Measurements from ENCODE around the gene RAP2B. TPM values are rescaled to one million over a fixed set of nuclear protein-coding genes. Genes with fewer than 3 reads are reported as not detected.

The RAP2B gene
- polyA plus RNA-seq, 1 of the 3 experiments (the other 2 are of a cell fraction) = 7.3 TPM

DNA sequence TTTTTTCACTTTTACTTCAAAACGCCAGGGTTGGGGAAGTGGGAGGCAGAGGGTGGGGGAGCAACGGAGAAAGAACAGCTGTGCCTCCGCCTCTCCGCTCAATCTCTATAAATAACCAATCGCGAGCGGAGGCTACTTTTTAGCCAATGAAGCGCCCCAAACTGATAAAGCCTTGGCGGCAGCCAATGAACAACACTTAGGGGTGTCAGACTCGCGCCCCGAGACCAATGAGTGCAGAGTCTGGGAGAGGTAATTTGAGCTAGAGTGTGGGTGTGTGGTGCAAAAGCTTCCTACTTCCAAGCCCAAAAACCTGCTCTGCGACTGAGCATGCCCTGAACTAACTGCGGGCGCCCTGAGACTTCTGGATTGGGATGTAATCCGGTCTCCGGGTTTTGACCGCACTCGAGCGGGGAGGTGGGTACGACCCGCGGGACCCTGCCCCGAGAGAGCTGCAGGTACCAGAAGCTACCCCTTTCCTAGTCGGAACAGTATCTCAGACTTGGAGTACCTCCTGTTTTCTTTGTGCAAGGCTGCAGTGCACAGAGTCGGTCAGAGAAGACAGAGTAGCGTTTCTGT, 800 bp upstream of the RAP2B start (continued):
- TF ChIP-seq, protein P1, sequence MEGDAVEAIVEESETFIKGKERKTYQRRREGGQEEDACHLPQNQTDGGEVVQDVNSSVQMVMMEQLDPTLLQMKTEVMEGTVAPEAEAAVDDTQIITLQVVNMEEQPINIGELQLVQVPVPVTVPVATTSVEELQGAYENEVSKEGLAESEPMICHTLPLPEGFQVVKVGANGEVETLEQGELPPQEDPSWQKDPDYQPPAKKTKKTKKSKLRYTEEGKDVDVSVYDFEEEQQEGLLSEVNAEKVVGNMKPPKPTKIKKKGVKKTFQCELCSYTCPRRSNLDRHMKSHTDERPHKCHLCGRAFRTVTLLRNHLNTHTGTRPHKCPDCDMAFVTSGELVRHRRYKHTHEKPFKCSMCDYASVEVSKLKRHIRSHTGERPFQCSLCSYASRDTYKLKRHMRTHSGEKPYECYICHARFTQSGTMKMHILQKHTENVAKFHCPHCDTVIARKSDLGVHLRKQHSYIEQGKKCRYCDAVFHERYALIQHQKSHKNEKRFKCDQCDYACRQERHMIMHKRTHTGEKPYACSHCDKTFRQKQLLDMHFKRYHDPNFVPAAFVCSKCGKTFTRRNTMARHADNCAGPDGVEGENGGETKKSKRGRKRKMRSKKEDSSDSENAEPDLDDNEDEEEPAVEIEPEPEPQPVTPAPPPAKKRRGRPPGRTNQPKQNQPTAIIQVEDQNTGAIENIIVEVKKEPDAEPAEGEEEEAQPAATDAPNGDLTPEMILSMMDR (IDR thresholded peaks at IDR 0.05) = no peak
- TF ChIP-seq FOXJ3 (CRISPR knock-in tag; IDR thresholded peaks at IDR 0.05) (no peak), RFX5 (IDR thresholded peaks at IDR 0.05; ENCODE audit: low read length) (peak; percentile 89), GABPA (IDR thresholded peaks at IDR 0.05; ENCODE audit: low read depth) (no peak), YY1 (IDR thresholded peaks at IDR 0.05; ENCODE audit: low read depth) (no peak), RCOR1 (IDR thresholded peaks at IDR 0.05; ENCODE audit: low read length) (no peak), TCF12 (IDR thresholded peaks at IDR 0.05) (peak; percentile 61)

DNA sequence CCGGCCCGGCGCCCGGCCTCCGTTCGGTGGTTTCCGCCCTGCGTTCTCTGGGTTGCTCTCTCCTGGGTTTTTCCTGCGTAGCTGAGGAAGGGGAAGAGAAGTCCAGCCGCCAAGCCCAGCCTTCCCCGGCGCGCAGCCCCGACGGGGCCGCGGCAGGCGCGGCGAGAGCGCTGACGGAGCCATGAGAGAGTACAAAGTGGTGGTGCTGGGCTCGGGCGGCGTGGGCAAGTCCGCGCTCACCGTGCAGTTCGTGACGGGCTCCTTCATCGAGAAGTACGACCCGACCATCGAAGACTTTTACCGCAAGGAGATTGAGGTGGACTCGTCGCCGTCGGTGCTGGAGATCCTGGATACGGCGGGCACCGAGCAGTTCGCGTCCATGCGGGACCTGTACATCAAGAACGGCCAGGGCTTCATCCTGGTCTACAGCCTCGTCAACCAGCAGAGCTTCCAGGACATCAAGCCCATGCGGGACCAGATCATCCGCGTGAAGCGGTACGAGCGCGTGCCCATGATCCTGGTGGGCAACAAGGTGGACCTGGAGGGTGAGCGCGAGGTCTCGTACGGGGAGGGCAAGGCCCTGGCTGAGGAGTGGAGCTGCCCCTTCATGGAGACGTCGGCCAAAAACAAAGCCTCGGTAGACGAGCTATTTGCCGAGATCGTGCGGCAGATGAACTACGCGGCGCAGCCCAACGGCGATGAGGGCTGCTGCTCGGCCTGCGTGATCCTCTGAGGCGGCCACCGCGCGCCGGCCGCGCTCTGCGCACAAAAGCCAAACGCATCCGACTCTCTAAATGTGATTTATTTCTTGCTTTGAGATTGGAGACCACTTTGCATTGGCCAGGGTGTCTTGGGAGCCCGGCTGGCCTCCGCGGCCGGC, 727 bp downstream of the RAP2B start:
- Histone ChIP-seq H3K27ac (ENCODE audit: low read depth in 2 of 2, low read length in 1 of 2) (peak overlapping the region; percentile 69 to 71), H3K4me1 (ENCODE audit: control insufficient read depth in 1 of 2, insufficient read depth in 2 of 2, low read depth in 1 of 2, low read length in 1 of 2) (peaks cover 4 to 14% of the 10 kb centered on the region in 2 experiments), H3K36me3 (replicated peaks in 1 of 2; ENCODE audit: control insufficient read depth in 1 of 2, insufficient read depth in 2 of 2, low read length in 1 of 2) (peaks cover 12 to 37% of the 10 kb centered on the region in 2 experiments), H3K9me2 (no peaks in the 10 kb centered on the region), H4K20me1 (ENCODE audit: insufficient read depth) (peaks cover 48% of the 10 kb centered on the region), H3K4me2 (peak overlapping the region; percentile 88), H2AFZ (ENCODE audit: low read depth) (no peak overlapping the region), H3F3A (replicated peaks; ENCODE audit: insufficient read depth) (peaks cover 30% of the 10 kb centered on the region), H3K9ac (peak overlapping the region; percentile 91), H3K9me3 (no peaks in the 10 kb centered on the region), H3K4me3 (ENCODE audit: low read depth in 2 of 2, low read length in 1 of 2) (peak overlapping the region; percentile 95 to 96), H3K79me2 (ENCODE audit: insufficient read depth) (peaks cover 57% of the 10 kb centered on the region), H3K27me3 (ENCODE audit: insufficient read depth) (no peaks in the 10 kb centered on the region)
- no peak for TF ChIP-seq EP300 (IDR thresholded peaks at IDR 0.05; ENCODE audit: borderline replicate concordance in 1 of 2, low read depth in 1 of 2, low read length in 1 of 2)
- TF ChIP-seq FOXM1 (IDR thresholded peaks at IDR 0.05; ENCODE audit: low read depth) = no peak
- TF ChIP-seq, protein P2, sequence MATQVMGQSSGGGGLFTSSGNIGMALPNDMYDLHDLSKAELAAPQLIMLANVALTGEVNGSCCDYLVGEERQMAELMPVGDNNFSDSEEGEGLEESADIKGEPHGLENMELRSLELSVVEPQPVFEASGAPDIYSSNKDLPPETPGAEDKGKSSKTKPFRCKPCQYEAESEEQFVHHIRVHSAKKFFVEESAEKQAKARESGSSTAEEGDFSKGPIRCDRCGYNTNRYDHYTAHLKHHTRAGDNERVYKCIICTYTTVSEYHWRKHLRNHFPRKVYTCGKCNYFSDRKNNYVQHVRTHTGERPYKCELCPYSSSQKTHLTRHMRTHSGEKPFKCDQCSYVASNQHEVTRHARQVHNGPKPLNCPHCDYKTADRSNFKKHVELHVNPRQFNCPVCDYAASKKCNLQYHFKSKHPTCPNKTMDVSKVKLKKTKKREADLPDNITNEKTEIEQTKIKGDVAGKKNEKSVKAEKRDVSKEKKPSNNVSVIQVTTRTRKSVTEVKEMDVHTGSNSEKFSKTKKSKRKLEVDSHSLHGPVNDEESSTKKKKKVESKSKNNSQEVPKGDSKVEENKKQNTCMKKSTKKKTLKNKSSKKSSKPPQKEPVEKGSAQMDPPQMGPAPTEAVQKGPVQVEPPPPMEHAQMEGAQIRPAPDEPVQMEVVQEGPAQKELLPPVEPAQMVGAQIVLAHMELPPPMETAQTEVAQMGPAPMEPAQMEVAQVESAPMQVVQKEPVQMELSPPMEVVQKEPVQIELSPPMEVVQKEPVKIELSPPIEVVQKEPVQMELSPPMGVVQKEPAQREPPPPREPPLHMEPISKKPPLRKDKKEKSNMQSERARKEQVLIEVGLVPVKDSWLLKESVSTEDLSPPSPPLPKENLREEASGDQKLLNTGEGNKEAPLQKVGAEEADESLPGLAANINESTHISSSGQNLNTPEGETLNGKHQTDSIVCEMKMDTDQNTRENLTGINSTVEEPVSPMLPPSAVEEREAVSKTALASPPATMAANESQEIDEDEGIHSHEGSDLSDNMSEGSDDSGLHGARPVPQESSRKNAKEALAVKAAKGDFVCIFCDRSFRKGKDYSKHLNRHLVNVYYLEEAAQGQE (IDR thresholded peaks at IDR 0.05; ENCODE audit: low read depth, low read length) = no peak
- TF ChIP-seq, protein P3, sequence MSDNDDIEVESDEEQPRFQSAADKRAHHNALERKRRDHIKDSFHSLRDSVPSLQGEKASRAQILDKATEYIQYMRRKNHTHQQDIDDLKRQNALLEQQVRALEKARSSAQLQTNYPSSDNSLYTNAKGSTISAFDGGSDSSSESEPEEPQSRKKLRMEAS (IDR thresholded peaks at IDR 0.05; ENCODE audit: low read depth) = no peak
- TF ChIP-seq MEF2A (IDR thresholded peaks at IDR 0.05; ENCODE audit: borderline replicate concordance, low read depth) = no peak
- no peak for TF ChIP-seq RCOR1 (IDR thresholded peaks at IDR 0.05; ENCODE audit: low read length)
- no peak for TF ChIP-seq RFX5 (IDR thresholded peaks at IDR 0.05; ENCODE audit: low read length)
- TF ChIP-seq FOSL2 (IDR thresholded peaks at IDR 0.05; ENCODE audit: borderline replicate concordance, low read depth) = no peak
- TF ChIP-seq RXRA (IDR thresholded peaks at IDR 0.05; ENCODE audit: borderline replicate concordance, low read depth) = no peak
- POLR2A ChIA-PET = interaction anchor here (0.5 kb wide), 1 partner anchor 115 kb away, joined by 3 read pairs; no protein-coding TSS in a partner anchor
- DNase-seq = peak; percentile 57
- CTCF ChIA-PET = interaction anchor here (1.5 kb wide), 1 partner anchor 607 kb away, joined by 3 read pairs; no protein-coding TSS in a partner anchor
- WGBS (ENCODE audit: low lambda C conversion rate) = under 1% methylated on average over 50 of the region's 86 CpGs

All from SK-N-SH (cell line).